ENCODE results near the gene CIRBP. TPM values are rescaled to one million over a fixed set of nuclear protein-coding genes. Genes with fewer than 3 reads are reported as not detected.
A peak's percentile ranks its signal among the peaks of the same experiment; 100 is the strongest.

The CIRBP gene
- total RNA-seq = 100 to 1,000 TPM; 496 to 546 (median 545) TPM

- H3K4me3 ChIP-seq (ENCODE audit: low read depth, poor library complexity, severe bottlenecking) = peak within 1 kb of the TSS; percentile 58
- WGBS, 2 donors = 0 to 1% methylated on average over 36 to 38 of the region's 50 CpGs
- TF ChIP-seq CTCF (IDR thresholded peaks at IDR 0.05) = no peak
- TF ChIP-seq POLR2A (IDR thresholded peaks at IDR 0.05) = peak in 1 of 2 donors; percentile 97
- intact Hi-C loops (cut with DNase I; ENCODE audit: low total_unique reads) = loop anchor here (5.0 kb wide), 1 partner anchor 167 kb away; the partner anchor contains the start of gene GPX4
- DNase-seq (ENCODE audit: low spot score in 2 of 2) = peak; percentile 100
Measured at GRCh38 chr19:1269065-1269477, at the start of gene CIRBP. TSS of gene CIRBP (plus strand) at chr19:1269332. CDS start at chr19:1270934, 1,602 bp downstream.

- no peak for DNase-seq (ENCODE audit: low spot score in 2 of 2)
- TF ChIP-seq POLR2A (IDR thresholded peaks at IDR 0.05) (no peak), CTCF (IDR thresholded peaks at IDR 0.05) (no peak)
- intact Hi-C loops (cut with DNase I; ENCODE audit: low total_unique reads) = no loop called here
- WGBS, 2 donors = 92 to 94% methylated on average over 13 to 19 of the region's 19 CpGs
- no peak overlapping the region for H3K4me3 ChIP-seq (ENCODE audit: low read depth, poor library complexity, severe bottlenecking)
Measured at GRCh38 chr19:1219786-1220476, 49.2 kb upstream of the CIRBP start.

- no peak for DNase-seq (ENCODE audit: low spot score in 2 of 2)
- no peak for TF ChIP-seq POLR2A (IDR thresholded peaks at IDR 0.05)
- TF ChIP-seq CTCF (IDR thresholded peaks at IDR 0.05) = no peak
- 84 to 86% methylated on average over 18 to 33 of the region's 33 CpGs for WGBS, 2 donors
- intact Hi-C loops (cut with DNase I; ENCODE audit: low total_unique reads) = no loop called here
- H3K4me3 ChIP-seq (ENCODE audit: low read depth, poor library complexity, severe bottlenecking) = no peak overlapping the region
Measured at GRCh38 chr19:1220477-1220930, 48.6 kb upstream of the CIRBP start.

GRCh38 chr19:1220976-1221903 is 47.9 kb upstream of the CIRBP start:
- H3K4me3 ChIP-seq (ENCODE audit: low read depth, poor library complexity, severe bottlenecking) = no peak overlapping the region
- WGBS, 2 donors = 79 to 90% methylated on average over 22 to 23 of the region's 38 CpGs
- TF ChIP-seq CTCF (IDR thresholded peaks at IDR 0.05) = no peak
- TF ChIP-seq POLR2A (IDR thresholded peaks at IDR 0.05) = no peak
- DNase-seq (ENCODE audit: low spot score in 2 of 2) = no peak
- intact Hi-C loops (cut with DNase I; ENCODE audit: low total_unique reads) = no loop called here

- intact Hi-C loops (cut with DNase I; ENCODE audit: low total_unique reads) = no loop called here
- 90 to 91% methylated on average over 12 to 22 of the region's 22 CpGs for WGBS, 2 donors
Measured at GRCh38 chr19:1221904-1222255, 47.3 kb upstream of the CIRBP start.

More at GRCh38 chr19:1221904-1222255, 47.3 kb upstream of the CIRBP start:
- no peak for DNase-seq (ENCODE audit: low spot score in 2 of 2)
- H3K4me3 ChIP-seq (ENCODE audit: low read depth, poor library complexity, severe bottlenecking) = no peak overlapping the region
- TF ChIP-seq POLR2A (IDR thresholded peaks at IDR 0.05) (no peak), CTCF (IDR thresholded peaks at IDR 0.05) (no peak)
